Measurements from ENCODE around the gene STX11.

- TF ChIP-seq PREB (CRISPR knock-in tag; IDR thresholded peaks at IDR 0.05; ENCODE audit: borderline replicate concordance): no peak
- no peak for TF ChIP-seq FOXP1 (CRISPR knock-in tag; IDR thresholded peaks at IDR 0.05; ENCODE audit: borderline replicate concordance)
- no peak for TF ChIP-seq TCF7 (CRISPR knock-in tag; IDR thresholded peaks at IDR 0.05; ENCODE audit: low read depth)
- TF ChIP-seq ZNF219 (CRISPR knock-in tag; IDR thresholded peaks at IDR 0.05; ENCODE audit: borderline replicate concordance): no peak
- no peak for TF ChIP-seq ZSCAN18 (CRISPR knock-in tag; IDR thresholded peaks at IDR 0.05)
- no peak for TF ChIP-seq CTCF (IDR thresholded peaks at IDR 0.05)
- no peak for TF ChIP-seq ATF2 (CRISPR knock-in tag; IDR thresholded peaks at IDR 0.05; ENCODE audit: borderline replicate concordance, low read depth)
- TF ChIP-seq E2F1 (CRISPR knock-in tag; IDR thresholded peaks at IDR 0.05): no peak
- no peak for TF ChIP-seq NR3C1 (CRISPR knock-in tag; conservative IDR thresholded peaks at IDR 0.05; ENCODE audit: low read depth)
- TF ChIP-seq ELF4 (CRISPR knock-in tag; IDR thresholded peaks at IDR 0.05; ENCODE audit: low read depth): no peak
- no peak for TF ChIP-seq NFYB (CRISPR knock-in tag; conservative IDR thresholded peaks at IDR 0.05; ENCODE audit: low read depth)
- TF ChIP-seq SMAD3 (CRISPR knock-in tag; IDR thresholded peaks at IDR 0.05; ENCODE audit: borderline replicate concordance): no peak
- TF ChIP-seq TEAD4 (CRISPR knock-in tag; IDR thresholded peaks at IDR 0.05): no peak
Measured at GRCh38 chr6:144214029-144214428, 63.7 kb downstream of the STX11 start.
